GM21825 (cell line): ENCODE results near the gene SIRPB2.
"Not testable (repeated sequence)": the region's sequence is repeated elsewhere in the genome, so short reads cannot be mapped to it uniquely, and the experiment has no call there.

ENCODE experiments used
- ATAC-seq: cut with Tn5 transposase; IDR thresholded peaks from one replicate; pipeline ENCODE4 v1.9.1; 2021; ENCODE audit warnings: mild to moderate bottlenecking, moderate library complexity; ENCODE audit not compliant: unreplicated experiment

SIRPB2 gene

GRCh38 chr20:1500496-1500895, 9.3 kb upstream of the SIRPB2 start:
- ATAC-seq: no peak

GRCh38 chr20:1499528-1500420, 8.6 kb upstream of the SIRPB2 start:
- ATAC-seq: no peak

- not testable (repeated sequence) for ATAC-seq
Observed at GRCh38 chr20:1497371-1497770, 6.2 kb upstream of the SIRPB2 start.

- ATAC-seq: no peak
Observed at GRCh38 chr20:1496930-1497329, 5.7 kb upstream of the SIRPB2 start.

- ATAC-seq: no peak
Observed at GRCh38 chr20:1494436-1494835, 3.2 kb upstream of the SIRPB2 start.

- ATAC-seq: no peak
Observed at GRCh38 chr20:1493536-1493935, 2.3 kb upstream of the SIRPB2 start.

GRCh38 chr20:1491860-1492642, 831 bp upstream of the SIRPB2 start:
- no peak for ATAC-seq

- no peak for ATAC-seq
Observed at GRCh38 chr20:1490643-1491195, 501 bp downstream of the SIRPB2 start.

- no peak for ATAC-seq
Observed at GRCh38 chr20:1489764-1490436, 1.3 kb downstream of the SIRPB2 start.

- no peak for ATAC-seq
Observed at GRCh38 chr20:1489325-1489724, 1.9 kb downstream of the SIRPB2 start.

- ATAC-seq: no peak
Observed at GRCh38 chr20:1486566-1486965, 4.7 kb downstream of the SIRPB2 start.

GRCh38 chr20:1484438-1485116, 6.6 kb downstream of the SIRPB2 start:
- ATAC-seq: no peak

- no peak for ATAC-seq
Observed at GRCh38 chr20:1479831-1480595, 11.2 kb downstream of the SIRPB2 start.

GRCh38 chr20:1478566-1478965, 12.7 kb downstream of the SIRPB2 start:
- ATAC-seq: no peak

GRCh38 chr20:1477896-1478490, 13.2 kb downstream of the SIRPB2 start:
- ATAC-seq: no peak

- no peak for ATAC-seq
Observed at GRCh38 chr20:1474817-1475603, 16.2 kb downstream of the SIRPB2 start.

- ATAC-seq: no peak
Observed at GRCh38 chr20:1474325-1474724, 16.9 kb downstream of the SIRPB2 start.
